ENCODE data around the gene ATP8B1.

Gene ATP8B1

DNA sequence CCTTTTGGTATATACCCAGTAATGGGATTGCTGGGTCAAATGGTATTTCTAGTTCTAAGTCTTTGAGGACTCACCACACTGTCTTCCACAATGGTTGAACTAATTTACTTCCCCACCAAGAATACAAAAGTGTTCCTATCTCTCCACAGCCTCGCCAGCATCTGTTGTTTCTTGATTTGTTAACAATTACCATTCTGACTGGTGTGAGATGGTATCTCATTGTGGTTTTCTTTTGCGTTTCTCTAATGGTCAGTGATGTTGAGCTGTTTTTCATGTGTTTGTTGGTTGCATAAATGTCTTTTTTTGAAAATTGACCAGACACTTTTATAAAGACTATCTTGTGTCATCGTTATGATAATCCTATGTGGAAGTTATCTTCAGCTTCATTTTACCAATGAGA lies 16.0 kb upstream of the ATP8B1 start:
- no peak for DNase-seq (ENCODE audit: low read depth)

GRCh38 chr18:57816208-57816954 lies 13.3 kb upstream of the ATP8B1 start:
- no peak for DNase-seq (ENCODE audit: low read depth)

- DNase-seq (ENCODE audit: low read depth) = no peak
Observed at GRCh38 chr18:57814555-57814954, 11.4 kb upstream of the ATP8B1 start.

DNA sequence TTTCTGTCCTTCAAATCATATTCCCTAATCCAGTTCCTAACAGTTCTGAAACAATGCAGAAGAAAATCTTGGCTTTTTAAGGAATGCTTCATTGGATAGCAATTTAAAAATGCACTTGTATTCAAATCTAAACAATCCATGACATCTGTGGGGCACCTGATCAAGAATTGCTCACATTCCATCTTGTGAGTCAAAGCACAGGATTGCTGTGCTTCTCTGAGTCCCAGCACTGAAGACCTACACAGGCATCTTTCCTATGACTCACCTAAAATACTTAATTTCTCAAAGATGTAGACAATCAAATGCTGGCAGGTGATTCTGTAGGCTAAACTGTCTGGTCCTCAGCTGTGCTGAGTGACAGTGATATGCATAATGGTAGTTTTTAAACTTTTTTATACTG lies 10.1 kb upstream of the ATP8B1 start:
- no peak for DNase-seq (ENCODE audit: low read depth)

- no peak for DNase-seq (ENCODE audit: low read depth)
Observed at GRCh38 chr18:57812126-57812477, 9.0 kb upstream of the ATP8B1 start.

DNA sequence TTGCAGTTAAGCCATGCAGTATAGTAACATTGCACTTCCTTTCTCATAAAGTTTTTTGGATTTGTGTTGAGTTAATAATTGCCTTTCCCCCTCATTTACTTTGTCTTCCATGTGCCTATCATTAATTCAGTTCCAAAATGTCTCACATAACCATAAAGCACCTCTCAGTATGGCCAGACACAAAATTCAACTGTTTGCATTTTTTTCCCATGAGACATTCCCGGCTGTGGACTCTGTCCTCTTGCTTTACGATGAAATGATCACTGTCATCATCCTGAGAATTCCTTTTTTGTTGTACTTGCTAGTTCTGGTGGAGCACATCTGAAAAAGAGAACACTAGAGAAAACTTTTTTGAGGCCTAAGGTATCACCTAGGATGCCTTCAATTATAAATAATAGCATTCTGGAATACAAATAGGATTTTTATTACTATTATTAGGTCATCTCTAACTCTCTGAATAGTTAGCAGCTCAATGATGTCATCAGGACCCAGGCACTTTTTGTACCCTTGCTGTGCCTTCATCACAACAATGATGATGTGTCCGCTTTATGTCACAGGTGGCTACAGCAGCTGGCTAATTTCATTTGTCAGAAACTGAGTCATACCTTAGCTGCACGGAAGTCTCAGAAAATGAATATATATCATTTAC lies 8.5 kb upstream of the ATP8B1 start:
- DNase-seq (ENCODE audit: low read depth) = no peak

- DNase-seq (ENCODE audit: low read depth) = no peak
Observed at GRCh38 chr18:57809190-57809589, 6.1 kb upstream of the ATP8B1 start.

GRCh38 chr18:57807336-57808117 lies 4.4 kb upstream of the ATP8B1 start:
- no peak for DNase-seq (ENCODE audit: low read depth)

DNA sequence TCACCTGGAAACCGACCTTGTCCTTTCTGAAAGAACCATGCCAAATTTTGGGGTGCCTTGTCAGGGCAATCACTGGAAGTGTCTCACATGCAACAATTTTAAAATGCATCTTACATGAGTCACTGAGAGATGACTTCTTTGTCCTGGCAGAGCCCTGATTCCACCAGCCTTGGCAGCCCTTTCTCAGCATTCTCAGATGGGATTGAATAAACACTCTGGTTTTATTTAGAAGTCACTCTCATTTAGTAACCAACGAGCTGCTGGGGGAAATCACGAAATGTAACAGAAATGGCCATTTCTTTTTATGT lies 3.8 kb upstream of the ATP8B1 start:
- no peak for DNase-seq (ENCODE audit: low read depth)

- no peak for DNase-seq (ENCODE audit: low read depth)
Observed at GRCh38 chr18:57806201-57806977, 3.3 kb upstream of the ATP8B1 start.

DNA sequence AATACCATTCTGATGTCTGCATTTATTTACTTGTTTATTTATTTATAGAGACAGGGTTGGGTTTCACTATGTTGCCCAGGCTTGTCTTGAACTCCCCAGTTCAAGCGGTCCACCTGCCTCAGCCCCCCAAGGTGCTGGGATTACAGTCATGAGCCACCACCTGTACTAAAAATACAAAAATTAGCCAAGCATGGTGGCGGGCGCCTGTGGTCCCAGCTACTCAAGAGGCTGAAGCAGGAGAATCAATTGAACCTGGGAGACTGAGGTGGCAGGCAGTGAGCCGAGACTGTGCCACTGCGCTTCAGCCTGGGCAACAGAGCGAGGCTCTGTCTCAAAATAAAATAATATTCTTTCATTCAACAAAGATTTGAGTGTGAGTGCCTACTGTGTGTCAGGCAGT lies 2.0 kb upstream of the ATP8B1 start:
- DNase-seq (ENCODE audit: low read depth) = no peak

GRCh38 chr18:57804557-57804956 lies 1.4 kb upstream of the ATP8B1 start:
- DNase-seq (ENCODE audit: low read depth) = no peak

- DNase-seq (ENCODE audit: low read depth) = no peak
Observed at GRCh38 chr18:57802213-57803102, 657 bp downstream of the ATP8B1 start.

DNA sequence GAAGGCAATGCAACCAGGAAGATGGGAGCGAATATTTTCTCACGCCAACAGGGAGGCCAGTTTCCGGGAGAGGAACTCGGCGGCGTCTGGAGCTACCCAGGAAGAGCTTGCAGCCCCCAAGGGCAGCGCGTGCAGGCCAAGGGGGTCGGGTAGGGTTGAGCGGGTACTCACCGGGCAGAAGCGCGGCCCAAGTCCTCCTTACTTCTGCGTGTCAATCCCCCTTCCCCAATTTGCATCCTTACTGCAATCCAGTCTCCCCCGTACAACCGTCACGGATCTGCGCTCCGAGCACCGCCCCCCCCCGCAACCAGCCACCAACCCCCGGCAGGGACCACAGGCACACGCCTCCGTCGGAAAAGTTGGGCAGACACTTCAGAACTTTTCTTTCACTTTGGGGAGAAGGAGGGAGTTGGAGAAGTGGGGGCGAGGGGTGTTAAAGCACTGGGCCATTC lies 1.3 kb downstream of the ATP8B1 start:
- no peak for DNase-seq (ENCODE audit: low read depth)

GRCh38 chr18:57801325-57801724 lies 1.8 kb downstream of the ATP8B1 start:
- no peak for DNase-seq (ENCODE audit: low read depth)

DNA sequence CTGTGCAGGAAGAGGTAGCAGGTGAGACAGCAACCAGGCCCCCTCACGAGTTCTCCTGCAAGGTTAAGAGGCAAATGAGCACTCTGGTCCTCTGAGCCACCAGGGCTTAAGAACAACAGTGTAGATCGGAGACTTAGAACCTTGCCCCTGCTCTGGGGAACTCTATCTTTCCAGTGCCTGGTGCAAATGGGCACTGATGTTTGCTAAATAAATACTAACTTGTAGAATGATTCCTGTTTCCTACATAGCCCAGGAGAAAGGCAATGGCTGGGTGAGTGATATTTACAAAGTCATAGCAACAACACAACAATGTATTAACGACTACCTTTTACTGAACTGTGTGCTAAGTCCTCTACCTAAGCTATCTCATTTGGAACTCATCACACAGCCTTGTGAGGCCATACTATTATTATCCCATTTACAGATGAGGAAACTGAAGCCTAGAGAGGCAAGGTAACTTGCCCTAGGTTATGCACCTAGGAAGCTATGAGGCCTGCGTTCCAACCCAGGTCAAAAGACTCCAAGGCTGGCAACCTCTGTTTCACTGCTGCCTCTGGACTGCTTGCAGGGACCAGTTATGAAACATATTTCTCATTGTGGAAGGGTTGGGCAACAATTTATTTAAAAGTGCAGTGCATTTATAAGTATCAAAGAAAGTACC lies 4.3 kb downstream of the ATP8B1 start:
- DNase-seq (ENCODE audit: low read depth) = no peak

- no peak for DNase-seq (ENCODE audit: low read depth)
Observed at GRCh38 chr18:57797209-57797651, 5.9 kb downstream of the ATP8B1 start.

- DNase-seq (ENCODE audit: low read depth) = no peak
Observed at GRCh38 chr18:57794951-57795728, 8.0 kb downstream of the ATP8B1 start.

- DNase-seq (ENCODE audit: low read depth) = no peak
Observed at GRCh38 chr18:57793302-57793986, 9.7 kb downstream of the ATP8B1 start.

All from activated T-cell treated with anti-CD3 and anti-CD28 coated beads for 48 hours (primary cell).